Measurements from ENCODE around the gene FAM98A. TPM values are rescaled to one million over a fixed set of nuclear protein-coding genes. Genes with fewer than 3 reads are reported as not detected.

FAM98A gene
- total and polyA plus RNA-seq, 7 donors = 31.6 to 125 (median 54.0) TPM

GRCh38 chr2:33634261-33634910 lies 35.3 kb upstream of the FAM98A start:
- intact Hi-C loops (cut with DNase I) = no loop called here
- no peak for ATAC-seq
- H3K4me1 ChIP-seq = no peaks in the 10 kb centered on the region
- DNase-seq = no peak
- no peak for TF ChIP-seq CTCF (IDR thresholded peaks at IDR 0.05)
- no peaks in the 10 kb centered on the region for H3K36me3 ChIP-seq (ENCODE audit: insufficient read depth in 1 of 2, low read depth in 1 of 2)
- H3K27ac ChIP-seq = no peak overlapping the region
- no peaks in the 10 kb centered on the region for H3K27me3 ChIP-seq (ENCODE audit: insufficient read depth in 3 of 3, low read length in 2 of 3)
- H3K4me3 ChIP-seq = no peak overlapping the region
- no peaks in the 10 kb centered on the region for H3K9me3 ChIP-seq
- 77 to 82% (median 78%) methylated on average over 4 of the region's 4 CpGs for WGBS, 3 donors

GRCh38 chr2:33633315-33633714 lies 34.2 kb upstream of the FAM98A start:
- Histone ChIP-seq H3K27ac (no peak overlapping the region), H3K4me1 (no peaks in the 10 kb centered on the region), H3K4me3 (no peak overlapping the region), H3K9me3 (no peaks in the 10 kb centered on the region), H3K36me3 (ENCODE audit: insufficient read depth in 1 of 2, low read depth in 1 of 2) (no peaks in the 10 kb centered on the region), H3K27me3 (ENCODE audit: insufficient read depth in 3 of 3, low read length in 2 of 3) (no peaks in the 10 kb centered on the region)
- no peak for TF ChIP-seq CTCF (IDR thresholded peaks at IDR 0.05)
- DNase-seq (no peak), ATAC-seq (no peak)
- intact Hi-C loops (cut with DNase I) = no loop called here
- WGBS, 3 donors = 83 to 90% (median 86%) methylated on average over 2 of the region's 2 CpGs

- ATAC-seq = no peak
- intact Hi-C loops (cut with DNase I) = no loop called here
- no peak for TF ChIP-seq CTCF (IDR thresholded peaks at IDR 0.05)
Measured at GRCh38 chr2:33632831-33633230, 33.7 kb upstream of the FAM98A start.

GRCh38 chr2:33628031-33628827 lies 29.1 kb upstream of the FAM98A start:
- Histone ChIP-seq H3K9me3 (no peaks in the 10 kb centered on the region), H3K27me3 (ENCODE audit: insufficient read depth in 3 of 3, low read length in 2 of 3) (no peaks in the 10 kb centered on the region), H3K36me3 (ENCODE audit: insufficient read depth in 1 of 2, low read depth in 1 of 2) (no peaks in the 10 kb centered on the region), H3K27ac (no peak overlapping the region), H3K4me3 (no peak overlapping the region), H3K4me1 (no peaks in the 10 kb centered on the region)
- intact Hi-C loops (cut with DNase I) = no loop called here
- no peak for DNase-seq
- ATAC-seq = no peak
- TF ChIP-seq CTCF (IDR thresholded peaks at IDR 0.05) = no peak
- WGBS, 3 donors = 88 to 89% (median 89%) methylated on average over 6 of the region's 6 CpGs

More at GRCh38 chr2:33632831-33633230, 33.7 kb upstream of the FAM98A start:
- DNase-seq = no peak
- WGBS, 3 donors = 90 to 94% (median 94%) methylated on average over 2 of the region's 2 CpGs
- H3K4me1 ChIP-seq = no peaks in the 10 kb centered on the region
- no peak overlapping the region for H3K4me3 ChIP-seq
- no peaks in the 10 kb centered on the region for H3K27me3 ChIP-seq (ENCODE audit: insufficient read depth in 3 of 3, low read length in 2 of 3)
- H3K27ac ChIP-seq = no peak overlapping the region
- no peaks in the 10 kb centered on the region for H3K36me3 ChIP-seq (ENCODE audit: insufficient read depth in 1 of 2, low read depth in 1 of 2)
- H3K9me3 ChIP-seq = no peaks in the 10 kb centered on the region

Measured in psoas muscle (tissue), 8 donors.